ENCODE results near the gene EML1. TPM values are rescaled to one million over a fixed set of nuclear protein-coding genes. Genes with fewer than 3 reads are reported as not detected.

The EML1 gene
- total RNA-seq, 1 experiment from 2014 or later, result 7.2 TPM

DNA sequence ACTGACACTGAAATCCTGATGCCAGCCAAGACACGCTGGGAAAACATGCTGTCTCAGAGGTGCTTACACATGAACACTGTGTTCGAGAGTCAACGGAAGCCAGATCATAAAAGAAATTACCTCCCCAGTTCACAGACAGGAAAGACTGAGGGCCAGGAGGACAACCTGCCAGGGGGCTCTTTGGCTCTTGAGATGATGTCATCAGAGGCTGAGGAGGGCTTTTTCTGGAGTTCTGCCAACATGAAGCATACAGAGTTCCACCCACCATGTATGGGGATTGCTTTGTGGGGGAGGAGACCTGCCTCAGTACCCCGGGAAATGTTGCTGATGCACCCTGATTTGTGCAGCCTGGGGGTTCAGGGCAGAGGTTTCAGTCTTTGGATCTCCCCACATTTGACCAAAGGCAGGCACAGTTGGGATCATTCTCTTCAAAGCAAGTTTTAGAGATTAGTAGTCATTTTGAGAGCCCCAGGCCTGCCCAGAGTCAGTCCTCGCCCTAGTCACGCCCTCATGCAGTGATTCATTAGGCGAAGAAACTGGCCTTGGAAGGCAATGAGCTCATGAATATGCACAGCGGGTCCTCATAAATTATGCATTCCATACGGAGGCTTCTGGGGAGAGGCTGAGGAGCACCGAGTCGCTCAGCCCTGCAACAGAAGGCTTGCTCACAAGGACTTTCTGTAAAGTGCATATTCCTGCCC is 34.9 kb upstream of the EML1 start:
- DNase-seq, result no peak
- CTCF ChIA-PET, result no interaction called here
- intact Hi-C loops (cut with micrococcal nuclease; ENCODE audit: unreplicated experiment), result no loop called here

GRCh38 chr14:99758872-99759545 is 34.2 kb upstream of the EML1 start:
- no peak for DNase-seq
- Histone ChIP-seq H3K4me1 (no peaks in the 10 kb centered on the region), H3K9me3 (no peaks in the 10 kb centered on the region), H3K36me3 (ENCODE audit: control insufficient read depth, insufficient read depth, low read length) (no peaks in the 10 kb centered on the region), H3K27me3 (replicated peaks; ENCODE audit: control insufficient read depth, insufficient read depth, low read length) (no peaks in the 10 kb centered on the region), H3K4me3 (ENCODE audit: low read depth, low read length) (no peak overlapping the region)
- ChIA-PET CTCF (no interaction called here), POLR2A (no interaction called here)
- no peaks in the 10 kb centered on the region for H3K9me3 Mint-ChIP-seq (ENCODE audit: unreplicated experiment)
- no peaks in the 10 kb centered on the region for H3K4me1 Mint-ChIP-seq (ENCODE audit: low read depth, unreplicated experiment)
- H3K27ac Mint-ChIP-seq (ENCODE audit: unreplicated experiment), result no peak overlapping the region
- peaks cover 3% of the 10 kb centered on the region for H3K27me3 Mint-ChIP-seq (ENCODE audit: insufficient read depth, unreplicated experiment)
- intact Hi-C loops (cut with micrococcal nuclease; ENCODE audit: unreplicated experiment), result no loop called here
- H3K4me3 Mint-ChIP-seq (ENCODE audit: unreplicated experiment), result no peak overlapping the region
- BruUV-seq (replicated peaks), result no TSS peak
- no peaks in the 10 kb centered on the region for H3K36me3 Mint-ChIP-seq (ENCODE audit: insufficient read depth, unreplicated experiment)
- no peak for TF ChIP-seq CTCF (IDR thresholded peaks at IDR 0.05; ENCODE audit: insufficient read depth in 1 of 2, low read depth in 1 of 2, low read length in 1 of 2, severe bottlenecking in 1 of 2, unreplicated experiment in 1 of 2)

More for the DNA sequence above, 34.9 kb upstream of the EML1 start:
- no peak for TF ChIP-seq CTCF (IDR thresholded peaks at IDR 0.05; ENCODE audit: insufficient read depth in 1 of 2, low read depth in 1 of 2, low read length in 1 of 2, severe bottlenecking in 1 of 2, unreplicated experiment in 1 of 2)
- H3K4me1 ChIP-seq, result no peaks in the 10 kb centered on the region
- Mint-ChIP-seq H3K9me3 (ENCODE audit: unreplicated experiment) (no peaks in the 10 kb centered on the region), H3K36me3 (ENCODE audit: insufficient read depth, unreplicated experiment) (no peaks in the 10 kb centered on the region), H3K4me1 (ENCODE audit: low read depth, unreplicated experiment) (peaks cover 4% of the 10 kb centered on the region), H3K27me3 (ENCODE audit: insufficient read depth, unreplicated experiment) (peaks cover 3% of the 10 kb centered on the region), H3K4me3 (ENCODE audit: unreplicated experiment) (no peak overlapping the region), H3K27ac (ENCODE audit: unreplicated experiment) (no peak overlapping the region)
- no peaks in the 10 kb centered on the region for H3K9me3 ChIP-seq
- no peak overlapping the region for H3K4me3 ChIP-seq (ENCODE audit: low read depth, low read length)
- H3K27me3 ChIP-seq (replicated peaks; ENCODE audit: control insufficient read depth, insufficient read depth, low read length), result no peaks in the 10 kb centered on the region
- POLR2A ChIA-PET, result no interaction called here
- BruUV-seq (replicated peaks), result no TSS peak
- H3K36me3 ChIP-seq (ENCODE audit: control insufficient read depth, insufficient read depth, low read length), result no peaks in the 10 kb centered on the region

GRCh38 chr14:99759546-99759925 is 33.7 kb upstream of the EML1 start:
- intact Hi-C loops (cut with micrococcal nuclease; ENCODE audit: unreplicated experiment), result no loop called here
- Histone ChIP-seq H3K27me3 (replicated peaks; ENCODE audit: control insufficient read depth, insufficient read depth, low read length) (no peaks in the 10 kb centered on the region), H3K36me3 (ENCODE audit: control insufficient read depth, insufficient read depth, low read length) (no peaks in the 10 kb centered on the region), H3K4me1 (no peaks in the 10 kb centered on the region), H3K4me3 (ENCODE audit: low read depth, low read length) (no peak overlapping the region), H3K9me3 (no peaks in the 10 kb centered on the region)
- no peaks in the 10 kb centered on the region for H3K36me3 Mint-ChIP-seq (ENCODE audit: insufficient read depth, unreplicated experiment)
- BruUV-seq (replicated peaks), result no TSS peak
- H3K4me3 Mint-ChIP-seq (ENCODE audit: unreplicated experiment), result no peak overlapping the region
- no peaks in the 10 kb centered on the region for H3K9me3 Mint-ChIP-seq (ENCODE audit: unreplicated experiment)
- no peaks in the 10 kb centered on the region for H3K4me1 Mint-ChIP-seq (ENCODE audit: low read depth, unreplicated experiment)
- H3K27me3 Mint-ChIP-seq (ENCODE audit: insufficient read depth, unreplicated experiment), result peaks cover 5% of the 10 kb centered on the region
- POLR2A ChIA-PET, result no interaction called here
- no peak for DNase-seq
- CTCF ChIA-PET, result interaction anchor here (1.0 kb wide), 1 partner anchor 30 kb away, joined by 5 read pairs; no protein-coding TSS in a partner anchor
- H3K27ac Mint-ChIP-seq (ENCODE audit: unreplicated experiment), result no peak overlapping the region
- no peak for TF ChIP-seq CTCF (IDR thresholded peaks at IDR 0.05; ENCODE audit: insufficient read depth in 1 of 2, low read depth in 1 of 2, low read length in 1 of 2, severe bottlenecking in 1 of 2, unreplicated experiment in 1 of 2)
